Stimulated activated CD4-positive, alpha-beta T cell treated with anti-CD3 and anti-CD28 coated beads, Interleukin-2, amount 100 ng/mL, for 4 hours (primary cell): ENCODE measurements around the gene LRP1B.

Experiments
- DNase-seq: peaks from one replicate; pipeline ENCODE4 v3.0.0-alpha.2; 2020; ENCODE audit warnings: low read depth

Gene LRP1B

GRCh38 chr2:141586985-141587384 lies 543.8 kb downstream of the LRP1B start:
- DNase-seq = no peak

DNA sequence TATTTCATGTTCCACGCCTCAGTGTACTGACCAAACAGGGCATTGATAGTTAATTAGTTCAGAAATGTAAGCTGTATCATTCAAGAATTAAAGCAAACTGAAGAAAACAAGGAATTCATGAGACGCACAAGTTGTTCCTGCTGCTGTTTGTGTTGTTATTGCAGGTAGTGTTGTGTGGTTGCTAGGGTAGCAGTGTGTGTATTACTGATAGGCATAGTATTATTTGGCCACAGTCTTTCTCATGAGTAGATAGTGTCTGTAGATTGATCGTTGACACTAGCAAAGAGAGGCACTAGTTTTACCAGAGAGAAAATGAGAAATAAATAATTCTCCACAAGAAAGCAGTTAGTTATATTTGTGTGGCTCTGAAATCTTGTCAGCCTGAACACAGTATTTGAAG lies 548.6 kb downstream of the LRP1B start:
- DNase-seq = no peak

- DNase-seq = no peak
Observed at GRCh38 chr2:141579071-141579470, 551.7 kb downstream of the LRP1B start.

- no peak for DNase-seq
Observed at GRCh38 chr2:141570474-141571131, 560.2 kb downstream of the LRP1B start.

DNA sequence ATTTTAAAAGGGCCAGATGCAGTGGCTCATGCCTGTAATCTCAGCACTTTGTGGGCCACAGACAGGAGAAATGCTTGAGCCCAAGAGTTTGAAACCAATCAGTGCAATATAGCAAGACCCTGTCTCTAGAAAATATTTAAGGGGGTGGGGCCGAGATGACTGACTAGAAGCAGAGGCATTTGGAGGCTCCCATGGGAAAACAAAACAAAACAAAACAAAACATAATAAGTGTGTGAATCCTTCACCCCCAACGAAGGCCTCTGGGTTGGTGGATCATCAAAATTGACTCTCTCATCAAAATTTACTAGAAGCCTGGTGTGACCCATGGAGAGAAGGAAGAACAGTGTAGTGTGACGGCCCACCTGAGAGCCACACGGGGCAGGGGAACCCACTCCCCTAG lies 560.9 kb downstream of the LRP1B start:
- no peak for DNase-seq

DNA sequence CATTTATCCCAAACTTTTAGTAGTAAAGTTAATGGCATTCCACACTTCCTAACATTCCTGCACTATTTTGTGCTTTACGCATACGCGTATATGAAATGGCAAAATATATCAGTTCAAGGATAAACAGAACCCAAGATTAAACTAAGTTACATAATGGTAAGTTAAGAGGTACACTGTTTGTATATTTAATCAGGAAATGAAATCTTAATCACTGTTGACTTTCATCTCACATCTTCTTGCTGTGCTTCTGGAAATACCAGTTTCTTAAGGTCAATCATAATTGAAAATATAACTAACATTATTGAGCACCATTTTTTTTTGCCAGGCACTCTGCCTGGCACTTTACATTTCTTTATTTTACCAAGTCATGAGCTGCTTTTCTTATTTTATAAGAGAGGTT lies 565.2 kb downstream of the LRP1B start:
- no peak for DNase-seq

GRCh38 chr2:141560723-141561122 lies 570.1 kb downstream of the LRP1B start:
- DNase-seq = no peak

GRCh38 chr2:141557329-141558095 lies 573.3 kb downstream of the LRP1B start:
- DNase-seq = no peak

DNA sequence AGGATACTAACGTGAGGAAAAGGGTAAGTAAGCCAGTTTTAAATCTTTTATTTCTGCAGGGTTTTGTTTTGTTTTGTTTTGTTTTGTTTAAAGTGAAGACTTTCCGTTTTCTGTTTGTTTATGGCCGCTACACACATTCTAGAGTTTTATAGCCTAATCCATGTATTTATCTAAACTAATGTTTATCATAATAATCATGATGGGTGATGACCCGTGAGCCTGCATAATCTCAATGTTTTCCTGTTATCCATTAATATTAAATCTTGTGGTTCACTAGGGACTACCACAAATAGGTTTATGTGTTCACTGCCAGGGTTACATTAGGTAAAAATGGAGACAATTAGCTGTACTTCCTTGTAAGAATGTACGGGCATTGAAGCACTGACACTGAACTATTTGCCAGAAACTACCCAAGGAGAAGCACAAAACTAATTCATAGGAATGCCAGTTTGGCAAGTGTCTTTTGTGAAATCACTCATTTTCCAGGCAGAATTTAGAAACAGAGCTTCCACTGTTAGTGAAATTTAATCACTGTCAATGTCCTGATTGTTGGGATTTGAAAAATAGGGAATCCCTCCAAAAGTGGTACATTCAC lies 574.8 kb downstream of the LRP1B start:
- no peak for DNase-seq

DNA sequence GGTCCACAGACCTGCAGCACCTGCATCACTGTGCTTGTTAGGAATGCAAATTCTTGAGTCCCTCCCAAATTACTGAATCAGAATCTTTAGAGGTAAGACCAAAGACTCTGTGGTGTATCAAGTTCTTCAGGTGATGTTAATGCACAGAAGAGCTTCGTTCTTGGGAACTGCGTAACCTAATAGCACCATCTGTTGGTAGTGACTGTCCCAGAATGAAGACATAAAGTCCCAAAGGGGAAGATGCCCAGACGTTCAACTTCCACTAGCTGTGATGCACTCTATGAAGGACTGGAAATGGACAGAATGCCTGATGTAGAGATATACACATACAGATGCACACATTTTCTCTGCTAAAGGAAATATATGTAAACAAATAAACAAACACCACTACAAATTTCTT lies 576.0 kb downstream of the LRP1B start:
- DNase-seq = no peak

DNA sequence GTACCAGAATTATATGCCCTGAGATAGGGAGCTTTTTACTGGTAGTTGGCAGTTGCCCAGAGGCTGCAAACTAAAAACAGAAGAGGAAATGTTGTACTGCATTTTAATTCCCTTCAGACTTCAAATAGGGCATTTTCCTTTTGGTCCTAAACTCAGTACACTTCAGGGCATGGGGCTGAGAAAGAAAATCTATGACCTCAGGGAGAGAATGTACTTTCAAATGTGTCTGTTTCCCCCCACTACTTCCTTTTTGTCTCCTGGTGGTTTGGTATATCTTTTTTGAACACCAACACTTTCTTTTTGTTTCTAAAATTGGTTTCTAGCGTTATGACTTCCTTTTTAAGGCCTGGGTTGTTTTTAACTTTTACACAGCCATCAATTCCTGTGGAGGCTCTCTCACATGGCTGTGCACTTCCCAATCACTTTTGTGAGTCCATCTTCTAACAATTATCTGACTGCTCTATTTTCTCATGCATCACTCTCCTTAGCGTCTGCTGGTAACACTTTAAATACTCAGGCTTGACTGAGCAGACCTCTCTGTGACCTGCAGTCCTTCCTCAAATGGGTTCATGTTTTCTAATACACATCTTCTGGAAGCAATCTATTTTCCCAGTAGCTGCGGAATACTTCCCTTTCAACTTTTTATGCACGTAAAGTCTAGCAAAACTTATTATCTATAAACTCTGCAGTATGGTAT lies 596.0 kb downstream of the LRP1B start:
- no peak for DNase-seq

- no peak for DNase-seq
Observed at GRCh38 chr2:141529659-141530058, 601.2 kb downstream of the LRP1B start.

DNA sequence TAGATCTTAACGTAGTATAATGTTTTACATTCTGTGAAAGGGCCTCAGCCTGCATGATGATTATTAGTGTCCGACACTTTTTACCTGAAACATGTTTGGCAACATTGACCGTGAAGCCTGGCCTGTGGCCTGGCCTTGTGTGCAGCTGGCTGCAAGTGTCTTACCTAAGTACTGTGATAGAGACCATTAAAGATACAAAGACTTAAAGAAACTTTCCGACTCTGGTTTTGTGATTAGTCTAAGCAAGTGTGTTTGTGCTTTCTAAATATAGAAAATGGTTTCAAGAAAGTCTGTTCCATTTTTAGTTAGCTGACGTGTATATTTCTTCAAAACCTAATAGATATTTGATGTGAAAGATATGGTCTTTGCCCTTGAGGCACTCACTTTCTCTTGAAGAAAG lies 601.8 kb downstream of the LRP1B start:
- DNase-seq = no peak

- no peak for DNase-seq
Observed at GRCh38 chr2:141526760-141527159, 604.1 kb downstream of the LRP1B start.

GRCh38 chr2:141524777-141525176 lies 606.0 kb downstream of the LRP1B start:
- no peak for DNase-seq

GRCh38 chr2:141523199-141523598 lies 607.6 kb downstream of the LRP1B start:
- no peak for DNase-seq

DNA sequence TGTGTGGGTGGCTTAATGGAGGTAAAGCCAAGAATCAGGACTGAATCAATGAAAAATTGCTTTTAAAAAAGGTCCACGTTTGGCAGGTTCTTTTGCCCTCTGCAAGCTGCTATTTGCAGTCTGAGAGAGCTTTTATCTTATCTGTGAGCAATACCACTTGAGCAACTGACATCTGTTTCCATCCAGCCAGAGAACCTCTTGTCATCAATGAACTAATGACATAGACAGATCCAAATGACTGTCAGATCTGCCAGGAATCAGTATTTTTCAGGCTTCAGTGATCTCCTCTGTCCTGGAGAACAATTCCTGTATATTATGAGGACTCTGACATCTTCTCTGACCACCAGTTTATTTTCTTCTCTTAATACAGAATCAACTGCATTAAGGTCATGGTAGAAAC lies 608.1 kb downstream of the LRP1B start:
- DNase-seq = no peak

DNA sequence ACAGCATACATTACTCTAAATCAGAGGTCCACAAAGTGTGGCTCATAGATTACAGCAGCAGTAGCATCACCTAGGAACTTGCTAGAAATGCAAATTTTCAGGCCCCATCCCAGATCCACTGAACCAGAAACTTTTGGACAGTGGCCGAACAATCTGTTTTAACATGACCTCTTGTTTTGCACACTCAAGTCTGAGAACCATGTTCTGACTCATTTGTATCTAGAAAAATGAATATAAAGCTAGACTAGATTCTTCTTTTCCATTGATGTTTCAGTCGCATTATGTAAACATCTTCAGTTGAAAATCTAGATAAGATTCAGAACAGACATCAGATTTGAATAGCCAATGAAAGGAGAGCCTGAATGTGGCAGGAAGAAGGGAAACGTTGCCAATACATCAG lies 608.8 kb downstream of the LRP1B start:
- no peak for DNase-seq

DNA sequence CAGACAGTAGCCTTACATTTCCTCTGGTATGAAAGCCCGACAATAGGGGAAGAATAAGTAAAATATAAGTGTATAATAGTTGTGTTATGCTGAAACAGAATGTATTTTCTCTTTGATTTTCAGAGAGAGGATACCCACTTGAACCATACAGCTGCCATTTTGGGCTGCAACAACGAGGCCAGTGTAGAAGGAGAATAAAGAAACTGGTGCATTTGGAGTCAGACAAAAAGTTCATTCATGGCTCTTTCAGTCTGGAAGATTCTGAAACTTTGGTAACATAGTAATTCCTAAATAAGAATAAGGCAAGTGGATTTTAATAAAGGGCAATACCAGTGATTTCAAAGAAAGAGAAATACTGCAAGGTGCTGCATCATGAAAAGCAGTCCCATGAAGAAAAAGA lies 610.9 kb downstream of the LRP1B start:
- no peak for DNase-seq

GRCh38 chr2:141517852-141518421 lies 612.9 kb downstream of the LRP1B start:
- DNase-seq = no peak

DNA sequence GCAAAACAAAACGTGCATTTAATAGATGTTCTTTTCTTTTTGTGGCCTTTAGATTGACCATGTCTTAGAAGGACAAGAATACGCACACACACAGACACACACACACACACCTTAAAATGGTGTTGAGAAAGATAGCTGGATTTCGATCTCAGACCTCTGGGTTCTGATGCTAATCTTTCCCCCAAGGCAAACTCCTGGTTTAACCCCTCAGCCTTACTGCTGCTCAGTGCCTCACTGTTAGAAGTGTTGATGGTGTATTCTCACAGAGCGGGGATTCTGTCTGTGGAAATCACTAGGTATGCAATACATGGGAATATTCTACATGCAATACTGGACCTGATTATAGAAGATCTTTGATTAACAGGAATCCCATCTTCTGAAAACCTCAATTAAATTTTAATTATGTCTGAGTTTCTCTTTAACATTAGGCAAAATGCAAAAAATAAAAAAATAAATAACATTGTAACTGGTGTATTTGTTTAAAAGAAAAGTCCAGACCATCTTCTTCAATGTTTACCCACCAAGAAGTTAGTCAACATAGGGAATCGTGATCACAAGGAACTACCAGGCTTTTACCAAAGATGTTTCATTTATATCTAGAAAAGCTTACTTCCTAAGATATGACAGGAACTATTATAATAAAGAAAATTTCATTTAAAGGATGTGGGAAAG lies 613.5 kb downstream of the LRP1B start:
- DNase-seq = no peak

DNA sequence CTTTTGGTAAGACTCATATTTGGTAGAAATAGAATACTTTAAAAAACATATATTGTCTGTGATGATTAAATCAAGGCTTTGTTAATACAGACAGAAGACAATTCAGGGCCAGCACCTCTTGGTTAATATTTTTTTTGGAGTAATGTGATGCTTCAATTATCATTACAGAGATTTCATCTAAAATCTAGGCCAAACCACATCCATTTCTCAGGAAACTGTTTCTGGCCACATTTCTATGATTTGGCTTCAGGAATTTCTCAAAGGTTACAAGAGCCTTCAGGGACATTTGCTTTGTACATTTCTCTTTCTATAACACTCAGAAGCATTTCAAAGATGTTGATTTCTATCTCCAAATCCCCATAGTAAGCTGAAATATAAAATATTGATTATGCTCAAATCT lies 614.9 kb downstream of the LRP1B start:
- DNase-seq = no peak
